HepG2 (cell line): ENCODE measurements around the gene TJAP1. TPM values are rescaled to one million over a fixed set of nuclear protein-coding genes. Genes with fewer than 3 reads are reported as not detected.

ENCODE experiments used
- CREBL2 ChIP-seq: sonication (generic); formaldehyde crosslinking; IDR thresholded peaks from 2 replicates; pipeline ENCODE4 v1.8.1; 2023; ENCODE audit warnings: missing genetic modification reagents, mild to moderate bottlenecking, borderline replicate concordance
- E2F2 ChIP-seq: sonication (generic); formaldehyde crosslinking; IDR thresholded peaks from 2 replicates; pipeline ENCODE4 v1.4.0; 2020; ENCODE audit warnings: missing genetic modification reagents, borderline replicate concordance
- KLF13 ChIP-seq: sonication (generic); formaldehyde crosslinking; IDR thresholded peaks from 2 replicates; pipeline ENCODE4 v1.4.0; 2020; ENCODE audit warnings: mild to moderate bottlenecking, missing genetic modification reagents
- NFKBIZ ChIP-seq: IDR thresholded peaks from 2 replicates; pipeline ENCODE4 v1.6.1; 2018; ENCODE audit warnings: missing genetic modification reagents, missing compliant biosample characterization
- NR2C2 ChIP-seq: sonication (generic); formaldehyde crosslinking; IDR thresholded peaks from 2 replicates; pipeline ENCODE4 v1.4.0; 2020; ENCODE audit warnings: missing genetic modification reagents, mild to moderate bottlenecking, moderate library complexity, borderline replicate concordance
- PPARG ChIP-seq: conservative IDR thresholded peaks from 2 replicates; pipeline ENCODE4 v1.6.1; 2016; ENCODE audit warnings: missing biosample characterization, missing genetic modification reagents
- PRPF4 ChIP-seq: fragments of 200-400 bp; formaldehyde crosslinking; IDR thresholded peaks from 2 replicates; pipeline ENCODE4 v1.6.1; 2016; ENCODE audit warnings: low read length, low read depth; ENCODE audit not compliant: poor library complexity, severe bottlenecking
- RAD51 ChIP-seq: fragments of 450-650 bp; IDR thresholded peaks from 2 replicates; pipeline ENCODE4 v1.6.1; 2016; ENCODE audit warnings: borderline replicate concordance
- RFX1 ChIP-seq: fragments of 450-650 bp; IDR thresholded peaks from 2 replicates; pipeline ENCODE4 v1.6.1; 2017
- SETDB1 ChIP-seq: sonication (generic); formaldehyde crosslinking; IDR thresholded peaks from 2 replicates; pipeline ENCODE4 v1.5.1; 2020; ENCODE audit warnings: missing genetic modification reagents, mild to moderate bottlenecking, borderline replicate concordance
- STAG1 ChIP-seq: sonication (generic); formaldehyde crosslinking; IDR thresholded peaks from 2 replicates; pipeline ENCODE4 v1.4.0; 2020; ENCODE audit warnings: missing genetic modification reagents
- TBX2 ChIP-seq: sonication (generic); formaldehyde crosslinking; IDR thresholded peaks from 2 replicates; pipeline ENCODE4 v1.5.0; 2020; ENCODE audit warnings: missing genetic modification reagents, mild to moderate bottlenecking, borderline replicate concordance
- TCF12 ChIP-seq, 2 experiments: fragments of 450-650 bp in 1 of 2; sonication (generic) in 1 of 2; formaldehyde crosslinking in 1 of 2; IDR thresholded peaks; 2 replicates each; pipeline versions ENCODE4 v1.6.1 to v1.8.0; 2017 to 2022; ENCODE audit warnings: antibody characterized with exemption in 1 of 2, mild to moderate bottlenecking in 1 of 2, missing genetic modification reagents in 1 of 2, moderate library complexity in 1 of 2
- TEF ChIP-seq: sonication (generic); formaldehyde crosslinking; IDR thresholded peaks from 2 replicates; pipeline ENCODE4 v1.5.0; 2020; ENCODE audit warnings: missing genetic modification reagents
- U2AF1 ChIP-seq: fragments of 200-400 bp; formaldehyde crosslinking; optimal IDR thresholded peaks from 2 replicates; pipeline ENCODE3; 2017; ENCODE audit warnings: mild to moderate bottlenecking, low read depth, low read length
- YEATS4 ChIP-seq: sonication (generic); formaldehyde crosslinking; IDR thresholded peaks from 2 replicates; pipeline ENCODE4 v1.4.0; 2020; ENCODE audit warnings: missing genetic modification reagents, borderline replicate concordance
- ZBTB4 ChIP-seq: sonication (generic); formaldehyde crosslinking; IDR thresholded peaks from 2 replicates; pipeline ENCODE4 v1.4.0; 2020; ENCODE audit warnings: missing genetic modification reagents, mild to moderate bottlenecking, borderline replicate concordance
- ZMYM2 ChIP-seq: sonication (generic); formaldehyde crosslinking; IDR thresholded peaks from 2 replicates; pipeline ENCODE4 v1.8.0; 2022; ENCODE audit warnings: mild to moderate bottlenecking, missing genetic modification reagents
- ZNF101 ChIP-seq: sonication (generic); formaldehyde crosslinking; IDR thresholded peaks from 2 replicates; pipeline ENCODE4 v1.4.0; 2020; ENCODE audit warnings: mild to moderate bottlenecking, low read depth, missing genetic modification reagents, borderline replicate concordance
- ZNF512B ChIP-seq: sonication (generic); formaldehyde crosslinking; IDR thresholded peaks from 2 replicates; pipeline ENCODE4 v1.5.1; 2020; ENCODE audit warnings: missing genetic modification reagents, mild to moderate bottlenecking, borderline replicate concordance
- ZNF790 ChIP-seq: sonication (generic); formaldehyde crosslinking; IDR thresholded peaks from 2 replicates; pipeline ENCODE4 v1.8.0; 2022; ENCODE audit warnings: missing genetic modification reagents, mild to moderate bottlenecking, borderline replicate concordance
- polyA plus RNA-seq, 8 experiments: library from polyadenylated mRNA; depleted of rRNA in 3 of 8; stranded (reverse) in 7 of 8; unstranded in 1 of 8; fragments of >200 nt; fragmentation: Illumina TruSeq in 4 of 8; extraction: Trizol in 4 of 8; gene quantifications; 2 replicates each; pipeline versions ENCODE4 v1.2.1 to v1.2.3, GENCODE V29; 2011 to 2016; ENCODE audit warnings: low read depth in 4 of 8, missing spikeins in 1 of 8, mixed read lengths in 1 of 8; ENCODE audit not compliant: insufficient read depth in 1 of 8
- total RNA-seq, 5 experiments: library from RNA; depleted of rRNA; stranded (reverse); fragments of >200 nt; fragmentation: Illumina TruSeq; extraction: Trizol; gene quantifications; 2 replicates each; pipeline ENCODE4 v1.2.3, GENCODE V29; 2016; ENCODE audit warnings: low read depth in 1 of 5

The TJAP1 gene
- total and polyA plus RNA-seq, 2 of the 13 experiments (the other 11 are each of a cell fraction or from before 2014, with no cell fraction given), result 15.7 to 41.6 TPM

- no peak for TF ChIP-seq TCF12 (IDR thresholded peaks at IDR 0.05)
- TF ChIP-seq TCF12 (CRISPR knock-in tag; IDR thresholded peaks at IDR 0.05), result no peak
- TF ChIP-seq YEATS4 (CRISPR knock-in tag), result no peak
- TF ChIP-seq RFX1, result no peak
- TF ChIP-seq STAG1 (CRISPR knock-in tag), result peak; percentile 97
- no peak for TF ChIP-seq ZNF512B (CRISPR knock-in tag)
- TF ChIP-seq CREBL2 (CRISPR knock-in tag), result no peak
- TF ChIP-seq ZNF101 (CRISPR knock-in tag), result no peak
- TF ChIP-seq KLF13 (CRISPR knock-in tag), result no peak
- no peak for TF ChIP-seq ZNF790 (CRISPR knock-in tag)
- TF ChIP-seq NR2C2 (CRISPR knock-in tag), result no peak
- no peak for TF ChIP-seq E2F2 (CRISPR knock-in tag)
- no peak for TF ChIP-seq PRPF4
- peak; percentile 30; the same call in 1 of the 2 replicates for TF ChIP-seq ZBTB4
- no peak for TF ChIP-seq RAD51
- no peak for TF ChIP-seq ZMYM2
- 0 out of 2 replicates have a peak, but pooled peaks have one; percentile 42 for TF ChIP-seq NFKBIZ (CRISPR knock-in tag)
- TF ChIP-seq SETDB1 (CRISPR knock-in tag), result no peak
- peak; percentile 52; the same call in 1 of the 2 replicates for TF ChIP-seq TBX2 (CRISPR knock-in tag)
- TF ChIP-seq U2AF1, result no peak
- TF ChIP-seq PPARG (CRISPR knock-in tag), result no peak
- TF ChIP-seq TEF, result no peak
These were observed 29.5 kb downstream of the TJAP1 start (continued) for GRCh38 chr6:43506667-43507471.
